ENCODE measurements around the gene RAB6D. TPM values are rescaled to one million over a fixed set of nuclear protein-coding genes. Genes with fewer than 3 reads are reported as not detected.
"Not testable (repeated sequence)": the region's sequence is repeated elsewhere in the genome, so short reads cannot be mapped to it uniquely, and the experiment has no call there.

Gene RAB6D
- total RNA-seq = not detected in 2 replicates
- 0.01 and 0.03 TPM in 2 replicates for polyA plus RNA-seq
- polyA plus RNA-seq (2011; cell fraction: cytosol; rRNA removed) = 0.03 TPM in 2 replicates
- polyA plus RNA-seq (2011; cell fraction: nucleus; rRNA removed) = not detected in 2 replicates
- polyA plus RNA-seq (2012) = 0.12 and 0.24 TPM in 2 replicates
- polyA minus RNA-seq = 0.06 TPM in 1 of 2 replicates, not detected in the other
- not detected for polyA minus RNA-seq (2011; cell fraction: cytosol; rRNA and poly(A)+ RNA removed)
- polyA minus RNA-seq (2011; cell fraction: nucleus; rRNA and poly(A)+ RNA removed) = not detected in 2 replicates
- Bru-seq, nascent RNA = percentile 15 among the genes with signal in this experiment
- BruChase-seq, experiment 1, labeled RNA remaining after a 6-hour chase = not detected
- not detected for BruChase-seq, experiment 2, labeled RNA remaining after a 2-hour chase
- long read RNA-seq = 0 reads

DNA sequence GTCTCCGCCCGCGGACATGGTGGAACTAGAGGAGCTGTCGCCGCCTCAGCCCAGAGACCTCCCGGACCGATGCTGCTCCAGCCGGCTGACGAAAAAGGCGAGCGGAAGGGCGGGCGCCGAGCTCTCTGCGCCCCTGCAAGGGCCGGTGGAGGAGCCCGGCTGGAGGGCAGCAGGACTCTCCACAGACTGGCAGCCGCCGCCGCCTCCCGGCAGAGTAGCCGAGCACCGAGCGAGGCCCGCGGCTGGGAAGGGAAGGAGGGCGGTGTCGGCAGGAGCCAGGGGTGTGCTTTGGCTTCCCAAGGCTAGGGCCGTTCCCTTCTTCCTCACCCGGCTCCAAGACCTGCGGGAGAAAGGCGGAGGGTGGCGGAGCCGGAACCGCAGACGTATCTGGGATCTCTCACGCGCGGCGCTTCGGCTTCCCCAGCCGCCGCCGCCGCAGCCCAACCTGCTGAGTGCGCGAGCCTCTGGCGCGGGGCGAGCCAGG, at the start of gene RAB6D:
Gene RAB6D (minus strand): TSS at position 466 of the 484 bp plus-strand sequence. CDS start 448 bp downstream, at position 18.
- H3K4me1 ChIP-seq (ENCODE audit: control insufficient read depth, extremely low read depth, insufficient read depth, low read length); DNase-seq (ENCODE audit: low read depth, low spot score); FAIRE-seq; H2AFZ ChIP-seq (ENCODE audit: low read depth, low read length); H3K9me1 ChIP-seq (replicated peaks; ENCODE audit: control insufficient read depth, extremely low read depth, insufficient read depth, low read length); H3K36me3 ChIP-seq (ENCODE audit: control insufficient read depth in 2 of 2, extremely low read depth in 1 of 2, insufficient read depth in 2 of 2, low read length in 2 of 2); H3K9ac ChIP-seq (replicated peaks; ENCODE audit: extremely low read depth, insufficient read depth, low read length); H4K20me1 ChIP-seq (replicated peaks; ENCODE audit: control insufficient read depth, extremely low read depth, insufficient read depth, low read length); dilution Hi-C loops (cut with MboI; ENCODE audit: extremely low pct_ligation_motif_present, low sequenced_read_pairs); POLR2A ChIA-PET; H3K4me2 ChIP-seq (ENCODE audit: insufficient read depth, low read length); intact Hi-C loops (cut with micrococcal nuclease); H3K79me2 ChIP-seq (ENCODE audit: control insufficient read depth, insufficient read depth, low read length); CTCF ChIA-PET; H3K9me3 ChIP-seq (replicated peaks; ENCODE audit: control insufficient read depth, insufficient read depth, low read length); BruUV-seq (replicated peaks); H3K27ac ChIP-seq (ENCODE audit: insufficient read depth, low read depth, low read length): not testable (repeated sequence)
- peak within 1 kb of the TSS in 1 of 3 experiments; percentile 10 for H3K4me3 ChIP-seq (replicated peaks in 1 of 3; ENCODE audit: insufficient read depth in 1 of 3, low read depth in 1 of 3, low read length in 3 of 3)
- peak; percentile 20 for TF ChIP-seq EZH2 (IDR thresholded peaks at IDR 0.05; ENCODE audit: borderline replicate concordance, low read depth, low read length, severe bottlenecking)
- peaks cover 10 to 16% of the 10 kb centered on the region in 2 experiments for H3K27me3 ChIP-seq (ENCODE audit: control insufficient read depth in 2 of 2, insufficient read depth in 2 of 2, low read length in 2 of 2)

DNA sequence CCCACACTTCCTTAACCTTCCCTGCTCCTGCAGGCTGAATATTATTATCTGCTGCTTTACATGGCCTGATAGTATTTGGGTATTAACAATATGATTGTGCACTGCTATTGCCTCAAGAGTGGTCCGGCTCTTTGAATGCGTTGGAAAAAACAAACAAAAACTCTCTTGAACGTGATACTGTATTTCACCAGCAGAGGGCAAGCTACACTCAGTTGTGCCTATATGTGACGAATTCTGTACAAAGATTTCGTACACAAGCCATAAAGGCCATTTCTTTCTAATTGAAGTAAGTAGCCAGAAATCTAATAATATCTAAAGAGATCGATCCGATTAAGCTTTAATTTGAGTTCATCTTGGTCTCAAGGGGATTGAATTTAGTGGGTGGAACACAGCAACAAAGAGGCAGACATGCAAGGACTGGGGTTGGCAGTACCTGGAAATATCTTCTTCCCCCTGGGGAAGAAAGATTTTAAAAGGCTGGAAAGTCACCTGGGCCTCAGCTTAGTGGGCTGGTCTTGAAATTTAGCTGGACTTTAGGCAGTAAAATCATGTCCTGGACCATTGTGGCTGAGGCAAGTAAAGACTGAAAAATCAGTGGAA, 49.3 kb upstream of the RAB6D start:
- POLR2A ChIA-PET = no interaction called here
- dilution Hi-C loops (cut with MboI; ENCODE audit: extremely low pct_ligation_motif_present, low sequenced_read_pairs) = no loop called here
- DNase-seq (ENCODE audit: low read depth, low spot score) = peak; percentile 79
- Histone ChIP-seq H3K79me2 (ENCODE audit: control insufficient read depth, insufficient read depth, low read length) (no peaks in the 10 kb centered on the region), H3K4me1 (ENCODE audit: control insufficient read depth, extremely low read depth, insufficient read depth, low read length) (no peaks in the 10 kb centered on the region), H3K4me2 (ENCODE audit: insufficient read depth, low read length) (no peak overlapping the region), H4K20me1 (replicated peaks; ENCODE audit: control insufficient read depth, extremely low read depth, insufficient read depth, low read length) (no peaks in the 10 kb centered on the region), H3K4me3 (replicated peaks in 1 of 3; ENCODE audit: insufficient read depth in 1 of 3, low read depth in 1 of 3, low read length in 3 of 3) (no peak overlapping the region), H3K9me1 (replicated peaks; ENCODE audit: control insufficient read depth, extremely low read depth, insufficient read depth, low read length) (no peaks in the 10 kb centered on the region), H3K9ac (replicated peaks; ENCODE audit: extremely low read depth, insufficient read depth, low read length) (no peak overlapping the region), H3K9me3 (replicated peaks; ENCODE audit: control insufficient read depth, insufficient read depth, low read length) (no peaks in the 10 kb centered on the region), H3K27me3 (ENCODE audit: control insufficient read depth in 2 of 2, insufficient read depth in 2 of 2, low read length in 2 of 2) (peaks cover 17 to 25% of the 10 kb centered on the region in 2 experiments), H3K27ac (ENCODE audit: insufficient read depth, low read depth, low read length) (no peak overlapping the region), H3K36me3 (ENCODE audit: control insufficient read depth in 2 of 2, extremely low read depth in 1 of 2, insufficient read depth in 2 of 2, low read length in 2 of 2) (no peaks in the 10 kb centered on the region), H2AFZ (ENCODE audit: low read depth, low read length) (peak overlapping the region; percentile 14)
- intact Hi-C loops (cut with micrococcal nuclease) = loop anchor here (1.0 to 2.0 kb wide), 5 partner anchors 79 to 734 kb away; partner anchors contain the start of gene MZT2A
- CTCF ChIA-PET = interaction anchor here (0.6 to 4.3 kb wide), 13 partner anchors 9 to 389 kb away, joined by 3 to 78 read pairs (median 4); partner anchors contain the start of gene MZT2A
- BruUV-seq (replicated peaks) = no TSS peak
- peak; percentile 83 for FAIRE-seq
- TF ChIP-seq EZH2 (IDR thresholded peaks at IDR 0.05; ENCODE audit: borderline replicate concordance, low read depth, low read length, severe bottlenecking) = no peak
- no peak for TF ChIP-seq MAX (IDR thresholded peaks at IDR 0.05; ENCODE audit: insufficient read depth, insufficient read length)
- no peak for TF ChIP-seq JUN (IDR thresholded peaks at IDR 0.05; ENCODE audit: borderline replicate concordance, insufficient read depth, insufficient read length, low read depth)
- no peak for TF ChIP-seq POLR2AphosphoS5 (IDR thresholded peaks at IDR 0.05; ENCODE audit: insufficient read depth, low read depth, low read length)
- TF ChIP-seq GATA2 (IDR thresholded peaks at IDR 0.05; ENCODE audit: insufficient read depth, insufficient read length, low read depth, low read length) = no peak
- TF ChIP-seq, protein P1, sequence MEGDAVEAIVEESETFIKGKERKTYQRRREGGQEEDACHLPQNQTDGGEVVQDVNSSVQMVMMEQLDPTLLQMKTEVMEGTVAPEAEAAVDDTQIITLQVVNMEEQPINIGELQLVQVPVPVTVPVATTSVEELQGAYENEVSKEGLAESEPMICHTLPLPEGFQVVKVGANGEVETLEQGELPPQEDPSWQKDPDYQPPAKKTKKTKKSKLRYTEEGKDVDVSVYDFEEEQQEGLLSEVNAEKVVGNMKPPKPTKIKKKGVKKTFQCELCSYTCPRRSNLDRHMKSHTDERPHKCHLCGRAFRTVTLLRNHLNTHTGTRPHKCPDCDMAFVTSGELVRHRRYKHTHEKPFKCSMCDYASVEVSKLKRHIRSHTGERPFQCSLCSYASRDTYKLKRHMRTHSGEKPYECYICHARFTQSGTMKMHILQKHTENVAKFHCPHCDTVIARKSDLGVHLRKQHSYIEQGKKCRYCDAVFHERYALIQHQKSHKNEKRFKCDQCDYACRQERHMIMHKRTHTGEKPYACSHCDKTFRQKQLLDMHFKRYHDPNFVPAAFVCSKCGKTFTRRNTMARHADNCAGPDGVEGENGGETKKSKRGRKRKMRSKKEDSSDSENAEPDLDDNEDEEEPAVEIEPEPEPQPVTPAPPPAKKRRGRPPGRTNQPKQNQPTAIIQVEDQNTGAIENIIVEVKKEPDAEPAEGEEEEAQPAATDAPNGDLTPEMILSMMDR (IDR thresholded peaks at IDR 0.05; ENCODE audit: extremely low read depth in 1 of 2, insufficient read depth in 1 of 2, low read depth in 1 of 2, low read length in 2 of 2) = peak; percentile 42 to 50
